T-cell (primary cell): ENCODE measurements around the gene PIP5K1C. TPM values are rescaled to one million over a fixed set of nuclear protein-coding genes. Genes with fewer than 3 reads are reported as not detected.

Experiments used
- ATAC-seq, 4 experiments: fragments of 200-7000 bp in 3 of 4; fragments of 150-1000 bp in 1 of 4; cut with Tn5 transposase; replicated peaks in 1 of 4; 1 replicate in 3 of 4; 2 replicates in 1 of 4; pipeline ENCODE4 v1.10.0; 2021; ENCODE audit warnings: moderate library complexity in 3 of 4, mild to moderate bottlenecking in 2 of 4, moderate number of reproducible peaks in 1 of 4
- CTCF ChIA-PET, 2 donors: fragments of 300-600 bp; sonication (Branson Sonifier 250); formaldehyde crosslinking; loops; one replicate each; lab custom pipeline; 2022; ENCODE audit warnings: antibody characterized with exemption in 2 of 2; lab: Charles Lee
- POLR2A ChIA-PET, 2 donors: fragments of 300-600 bp; sonication (Branson Sonifier 250); formaldehyde crosslinking; loops; one replicate each; lab custom pipeline; 2022; ENCODE audit warnings: antibody characterized with exemption in 2 of 2; lab: Charles Lee
- DNase-seq, 35 experiments: peaks; one replicate each; pipeline versions ENCODE4 v3.0.0 to v3.0.0-alpha.2; 2013 to 2023
- H3K27ac ChIP-seq: one replicate; pipeline ENCODE4 v1.5.1; 2013; ENCODE audit warnings: low read length
- H3K27me3 ChIP-seq, 2 experiments: replicated peaks in 1 of 2; 1 replicate in 1 of 2; 2 replicates in 1 of 2; pipeline versions ENCODE4 v1.6.1 to v1.7.0; 2013; ENCODE audit warnings: low read length in 1 of 2, mixed read lengths in 1 of 2; ENCODE audit not compliant: control insufficient read depth in 2 of 2, insufficient read depth in 2 of 2; ENCODE audit errors: extremely low read depth in 1 of 2
- H3K36me3 ChIP-seq, 2 donors: 1 replicate in 1 of 2; 2 replicates in 1 of 2; pipeline versions ENCODE4 v1.6.1 to v1.7.0; 2013; ENCODE audit warnings: low read length in 1 of 2; ENCODE audit not compliant: control insufficient read depth in 2 of 2, insufficient read depth in 1 of 2; ENCODE audit errors: extremely low read depth in 1 of 2
- H3K4me1 ChIP-seq, 2 experiments: 1 replicate in 1 of 2; 2 replicates in 1 of 2; pipeline versions ENCODE4 v1.6.1 to v1.7.0; 2013; ENCODE audit warnings: low read length in 2 of 2, mixed read lengths in 1 of 2; ENCODE audit not compliant: insufficient read depth in 2 of 2, control insufficient read depth in 1 of 2; ENCODE audit errors: extremely low read depth in 1 of 2
- H3K4me3 ChIP-seq, 2 donors: 1 replicate in 1 of 2; 2 replicates in 1 of 2; pipeline versions ENCODE4 v1.5.1 to v1.7.0; 2013; ENCODE audit warnings: mild to moderate bottlenecking in 2 of 2, low read length in 1 of 2, moderate library complexity in 1 of 2; ENCODE audit not compliant: control insufficient read depth in 1 of 2; ENCODE audit errors: extremely low read depth in 1 of 2
- H3K9me3 ChIP-seq: 2 replicates; pipeline ENCODE4 v1.7.0; 2013
- H3K27ac Mint-ChIP-seq, 2 donors: one replicate each; pipeline ENCODE4 v1.8.0; 2020 to 2021; ENCODE audit warnings: mild to moderate bottlenecking in 2 of 2, mixed read lengths in 2 of 2
- H3K27me3 Mint-ChIP-seq, 2 donors: one replicate each; pipeline ENCODE4 v1.8.0; 2021 to 2022; ENCODE audit warnings: mixed read lengths in 2 of 2
- H3K36me3 Mint-ChIP-seq: one replicate; pipeline ENCODE4 v1.8.0; 2021; ENCODE audit warnings: mixed read lengths
- H3K4me1 Mint-ChIP-seq, 3 donors: one replicate each; pipeline ENCODE4 v1.8.0; 2020 to 2022; ENCODE audit warnings: mixed read lengths in 3 of 3, mild to moderate bottlenecking in 1 of 3
- H3K4me3 Mint-ChIP-seq, 3 donors: one replicate each; pipeline ENCODE4 v1.8.0; 2020 to 2022; ENCODE audit warnings: mild to moderate bottlenecking in 3 of 3, mixed read lengths in 3 of 3, moderate library complexity in 3 of 3
- H3K9me3 Mint-ChIP-seq, 3 donors: one replicate each; pipeline ENCODE4 v1.8.0; 2020 to 2022; ENCODE audit warnings: mixed read lengths in 3 of 3
- WGBS: methylation state at CpG from one replicate; pipeline ENCODE4 v1.1.5; 2013; ENCODE audit warnings: missing lambda C conversion rate; ENCODE audit not compliant: insufficient coverage; 5-methylcytosine and 5-hydroxymethylcytosine counted together
- total RNA-seq, 35 experiments: library from RNA in 6 of 35; stranded (reverse) in 6 of 35; fragments of 120-200 nt in 1 of 35; gene quantifications; one replicate each; pipeline versions ENCODE4 v1.2.1 to v1.2.4 and lab custom pipeline; 2013 to 2026

Gene PIP5K1C
- total RNA-seq, 5 donors from 2014 or later (not counting 1 experiment from before 2014, with no cell fraction given): 25.6 to 35.0 (median 32.1) TPM

DNA sequence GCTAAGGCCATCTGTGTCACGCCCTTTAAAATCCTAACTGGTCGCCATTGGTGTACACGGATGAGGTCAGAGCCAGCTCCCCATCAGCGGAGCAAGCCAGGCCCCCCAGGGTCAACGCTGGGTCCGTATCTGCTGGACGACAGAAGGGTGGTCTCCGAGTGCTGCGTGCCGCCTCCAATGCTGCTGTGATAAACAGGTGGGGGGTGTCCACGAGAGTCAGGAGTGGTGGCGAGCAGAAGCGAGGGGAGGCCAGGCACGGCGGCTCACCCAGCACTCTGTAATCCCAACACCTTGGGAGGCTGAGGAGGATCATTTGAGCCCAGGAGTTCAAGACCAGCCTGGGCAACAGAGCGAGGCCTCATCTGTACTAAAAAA is 42.9 kb downstream of the PIP5K1C start:
- Mint-ChIP-seq H3K27ac (no peak overlapping the region), H3K9me3 (no peaks in the 10 kb centered on the region), H3K4me1 (peaks cover 0 to 1% (median 0%) of the 10 kb centered on the region in 3 donors), H3K36me3 (peaks cover 21% of the 10 kb centered on the region), H3K4me3 (no peak overlapping the region), H3K27me3 (no peaks in the 10 kb centered on the region)
- no peak overlapping the region for H3K4me3 ChIP-seq
- ChIA-PET POLR2A (no interaction called here), CTCF (no interaction called here)
- H3K9me3 ChIP-seq: no peaks in the 10 kb centered on the region
- peaks cover 26 to 36% of the 10 kb centered on the region in 2 donors for H3K36me3 ChIP-seq
- H3K27me3 ChIP-seq: no peaks in the 10 kb centered on the region
- DNase-seq: no peak
- H3K4me1 ChIP-seq: no peaks in the 10 kb centered on the region
- H3K27ac ChIP-seq: no peak overlapping the region
- 97% methylated on average over 11 of the region's 16 CpGs for WGBS
- no peak for ATAC-seq

DNA sequence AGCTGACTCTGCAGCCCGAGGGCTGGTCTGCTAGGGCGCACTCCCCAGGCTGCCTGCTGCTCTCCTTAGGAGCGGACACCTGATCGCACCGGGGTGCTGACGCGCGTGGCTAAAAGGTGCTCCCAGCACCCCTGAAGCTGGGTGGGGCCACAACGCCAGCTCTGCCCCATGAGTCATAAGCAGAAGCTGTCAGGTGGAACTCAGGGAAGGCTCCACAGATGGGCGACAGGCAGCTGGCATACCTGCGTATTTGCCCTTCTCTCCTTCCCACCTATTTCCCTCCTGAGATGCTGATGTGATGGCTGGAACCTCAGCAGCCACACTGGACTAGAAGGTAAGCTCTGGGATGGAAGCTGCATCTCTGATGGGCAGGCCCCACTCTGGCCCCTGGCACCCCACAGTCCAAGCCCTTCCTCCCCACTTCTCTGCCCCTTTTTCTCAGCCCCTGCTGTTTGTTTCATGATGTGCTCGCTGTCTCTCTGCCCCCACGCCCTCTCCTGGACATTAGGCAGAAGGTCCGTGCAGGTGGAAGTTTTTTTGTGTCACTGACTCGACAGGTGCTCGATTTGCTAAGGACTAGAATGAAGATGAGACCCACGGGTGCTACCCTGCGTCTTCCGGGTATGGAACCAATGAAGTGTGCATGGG is 43.4 kb downstream of the PIP5K1C start:
- Mint-ChIP-seq H3K4me3 (no peak overlapping the region), H3K4me1 (peaks cover 0 to 1% (median 0%) of the 10 kb centered on the region in 3 donors), H3K27me3 (no peaks in the 10 kb centered on the region), H3K36me3 (peaks cover 21% of the 10 kb centered on the region), H3K9me3 (no peaks in the 10 kb centered on the region), H3K27ac (no peak overlapping the region)
- Histone ChIP-seq H3K4me1 (no peaks in the 10 kb centered on the region), H3K9me3 (no peaks in the 10 kb centered on the region), H3K36me3 (peaks cover 25 to 41% of the 10 kb centered on the region in 2 donors), H3K27me3 (no peaks in the 10 kb centered on the region), H3K27ac (no peak overlapping the region), H3K4me3 (no peak overlapping the region)
- ATAC-seq (no peak), DNase-seq (no peak)
- CTCF ChIA-PET: no interaction called here
- POLR2A ChIA-PET: no interaction called here
- 97% methylated on average over 18 of the region's 19 CpGs for WGBS

GRCh38 chr19:3656073-3656746 is 44.1 kb downstream of the PIP5K1C start:
- Histone ChIP-seq H3K9me3 (no peaks in the 10 kb centered on the region), H3K27me3 (no peaks in the 10 kb centered on the region), H3K27ac (no peak overlapping the region), H3K4me1 (no peaks in the 10 kb centered on the region), H3K36me3 (peaks cover 23 to 43% of the 10 kb centered on the region in 2 donors), H3K4me3 (no peak overlapping the region)
- Mint-ChIP-seq H3K27ac (no peak overlapping the region), H3K4me3 (no peak overlapping the region), H3K9me3 (no peaks in the 10 kb centered on the region), H3K36me3 (peaks cover 17% of the 10 kb centered on the region), H3K27me3 (no peaks in the 10 kb centered on the region), H3K4me1 (peaks cover 0 to 1% (median 0%) of the 10 kb centered on the region in 3 donors)
- no peak for ATAC-seq
- CTCF ChIA-PET: no interaction called here
- no peak for DNase-seq
- POLR2A ChIA-PET: no interaction called here
- WGBS: 94% methylated on average over 34 of the region's 36 CpGs

DNA sequence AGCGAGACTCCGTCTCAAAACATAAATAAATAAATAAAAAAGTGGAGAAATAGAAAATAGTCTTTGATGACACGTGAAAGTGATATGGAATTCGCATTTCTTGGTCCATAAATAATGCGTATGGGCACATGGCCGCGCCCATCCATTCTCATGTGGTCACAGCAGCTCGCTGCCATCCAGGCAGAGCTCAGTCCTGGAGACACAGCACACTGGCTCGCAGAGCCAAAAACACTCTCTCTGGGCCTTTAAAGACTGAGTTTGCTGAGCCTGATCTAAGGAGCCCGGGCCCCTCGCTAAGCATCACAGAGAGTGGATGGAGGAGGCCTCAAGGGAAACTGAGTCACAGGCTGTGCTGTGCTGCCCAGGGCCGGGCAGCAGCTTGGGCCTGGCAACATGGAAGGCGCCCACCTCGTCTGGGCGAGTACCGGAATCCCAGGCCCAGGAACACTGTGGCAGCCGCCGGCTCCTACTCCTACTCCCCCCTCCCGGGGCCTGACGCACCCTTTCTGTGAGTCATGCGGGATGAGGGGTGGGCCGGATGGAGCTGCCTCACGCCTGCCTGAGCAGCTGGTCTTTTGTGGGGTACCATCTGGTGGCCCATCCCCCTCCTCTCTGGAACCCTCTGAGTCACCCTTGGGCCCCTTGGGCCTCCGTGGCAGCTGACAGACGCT is 44.7 kb downstream of the PIP5K1C start:
- no peak overlapping the region for H3K4me3 ChIP-seq
- no peak overlapping the region for H3K4me3 Mint-ChIP-seq
- H3K27ac ChIP-seq: no peak overlapping the region
- no peak overlapping the region for H3K27ac Mint-ChIP-seq
- H3K9me3 Mint-ChIP-seq: no peaks in the 10 kb centered on the region
- H3K4me1 ChIP-seq: no peaks in the 10 kb centered on the region
- ATAC-seq: peak in 1 of 4 experiments; percentile 9
- no peaks in the 10 kb centered on the region for H3K4me1 Mint-ChIP-seq
- peaks cover 23 to 36% of the 10 kb centered on the region in 2 donors for H3K36me3 ChIP-seq
- CTCF ChIA-PET: no interaction called here
- WGBS: 93% methylated on average over 15 of the region's 25 CpGs
- H3K27me3 Mint-ChIP-seq: no peaks in the 10 kb centered on the region
- POLR2A ChIA-PET: no interaction called here
- peaks cover 10% of the 10 kb centered on the region for H3K36me3 Mint-ChIP-seq
- H3K27me3 ChIP-seq: no peaks in the 10 kb centered on the region
- H3K9me3 ChIP-seq: no peaks in the 10 kb centered on the region
- DNase-seq: no peak

GRCh38 chr19:3653865-3654513 is 46.3 kb downstream of the PIP5K1C start:
- no peaks in the 10 kb centered on the region for H3K4me1 Mint-ChIP-seq
- DNase-seq (peak in 2 of 35 experiments; percentile 8 to 22), ATAC-seq (no peak)
- 100% methylated on average over 11 of the region's 20 CpGs for WGBS
- ChIA-PET CTCF (no interaction called here), POLR2A (no interaction called here)
- Histone ChIP-seq H3K27ac (no peak overlapping the region), H3K9me3 (no peaks in the 10 kb centered on the region), H3K4me3 (no peak overlapping the region), H3K36me3 (peaks cover 23 to 34% of the 10 kb centered on the region in 2 donors), H3K4me1 (no peaks in the 10 kb centered on the region), H3K27me3 (no peaks in the 10 kb centered on the region)
- peaks cover 9% of the 10 kb centered on the region for H3K36me3 Mint-ChIP-seq
- no peaks in the 10 kb centered on the region for H3K9me3 Mint-ChIP-seq
- no peak overlapping the region for H3K27ac Mint-ChIP-seq
- no peak overlapping the region for H3K4me3 Mint-ChIP-seq
- no peaks in the 10 kb centered on the region for H3K27me3 Mint-ChIP-seq

GRCh38 chr19:3653081-3653795 is 47.0 kb downstream of the PIP5K1C start:
- Mint-ChIP-seq H3K9me3 (no peaks in the 10 kb centered on the region), H3K27me3 (no peaks in the 10 kb centered on the region), H3K36me3 (peaks cover 7% of the 10 kb centered on the region), H3K27ac (no peak overlapping the region), H3K4me1 (no peaks in the 10 kb centered on the region), H3K4me3 (no peak overlapping the region)
- ATAC-seq: no peak
- POLR2A ChIA-PET: no interaction called here
- no peak overlapping the region for H3K4me3 ChIP-seq
- H3K9me3 ChIP-seq: no peaks in the 10 kb centered on the region
- peaks cover 21 to 34% of the 10 kb centered on the region in 2 donors for H3K36me3 ChIP-seq
- no peaks in the 10 kb centered on the region for H3K4me1 ChIP-seq
- CTCF ChIA-PET: no interaction called here
- no peak overlapping the region for H3K27ac ChIP-seq
- DNase-seq: no peak
- no peaks in the 10 kb centered on the region for H3K27me3 ChIP-seq
- 85% methylated on average over 24 of the region's 37 CpGs for WGBS
